ENCODE measurements around the gene USP40.

DNA sequence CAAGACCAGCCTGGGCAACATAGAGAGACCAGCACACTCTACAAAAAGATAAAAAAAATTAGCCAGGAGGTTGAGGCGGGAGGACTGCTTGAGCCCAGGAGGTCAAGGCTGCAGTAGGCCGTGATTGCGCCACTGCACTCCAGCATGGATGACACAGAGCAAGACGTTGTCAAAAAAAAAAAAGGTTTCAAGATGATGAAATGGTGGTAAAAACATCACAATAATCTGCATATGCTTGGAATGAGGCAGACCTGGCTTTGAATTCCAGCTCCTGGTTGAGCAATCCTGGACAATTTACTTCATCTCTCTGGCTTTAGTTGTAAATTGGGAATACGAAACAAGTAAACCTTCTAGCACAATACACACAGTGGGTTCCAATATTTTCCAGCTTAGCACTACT lies 24.1 kb downstream of the USP40 start:
- TF ChIP-seq, protein P1, sequence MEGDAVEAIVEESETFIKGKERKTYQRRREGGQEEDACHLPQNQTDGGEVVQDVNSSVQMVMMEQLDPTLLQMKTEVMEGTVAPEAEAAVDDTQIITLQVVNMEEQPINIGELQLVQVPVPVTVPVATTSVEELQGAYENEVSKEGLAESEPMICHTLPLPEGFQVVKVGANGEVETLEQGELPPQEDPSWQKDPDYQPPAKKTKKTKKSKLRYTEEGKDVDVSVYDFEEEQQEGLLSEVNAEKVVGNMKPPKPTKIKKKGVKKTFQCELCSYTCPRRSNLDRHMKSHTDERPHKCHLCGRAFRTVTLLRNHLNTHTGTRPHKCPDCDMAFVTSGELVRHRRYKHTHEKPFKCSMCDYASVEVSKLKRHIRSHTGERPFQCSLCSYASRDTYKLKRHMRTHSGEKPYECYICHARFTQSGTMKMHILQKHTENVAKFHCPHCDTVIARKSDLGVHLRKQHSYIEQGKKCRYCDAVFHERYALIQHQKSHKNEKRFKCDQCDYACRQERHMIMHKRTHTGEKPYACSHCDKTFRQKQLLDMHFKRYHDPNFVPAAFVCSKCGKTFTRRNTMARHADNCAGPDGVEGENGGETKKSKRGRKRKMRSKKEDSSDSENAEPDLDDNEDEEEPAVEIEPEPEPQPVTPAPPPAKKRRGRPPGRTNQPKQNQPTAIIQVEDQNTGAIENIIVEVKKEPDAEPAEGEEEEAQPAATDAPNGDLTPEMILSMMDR (IDR thresholded peaks at IDR 0.05), result no peak
- TF ChIP-seq TP53 (CRISPR knock-in tag; IDR thresholded peaks at IDR 0.05) (no peak), ZNF121 (CRISPR knock-in tag; IDR thresholded peaks at IDR 0.05) (no peak), SP1 (CRISPR knock-in tag; conservative IDR thresholded peaks at IDR 0.05) (no peak), KAT7 (CRISPR knock-in tag; IDR thresholded peaks at IDR 0.05; ENCODE audit: borderline replicate concordance) (no peak), HMGA2 (CRISPR knock-in tag; IDR thresholded peaks at IDR 0.05) (no peak)
- TF ChIP-seq, protein P2, sequence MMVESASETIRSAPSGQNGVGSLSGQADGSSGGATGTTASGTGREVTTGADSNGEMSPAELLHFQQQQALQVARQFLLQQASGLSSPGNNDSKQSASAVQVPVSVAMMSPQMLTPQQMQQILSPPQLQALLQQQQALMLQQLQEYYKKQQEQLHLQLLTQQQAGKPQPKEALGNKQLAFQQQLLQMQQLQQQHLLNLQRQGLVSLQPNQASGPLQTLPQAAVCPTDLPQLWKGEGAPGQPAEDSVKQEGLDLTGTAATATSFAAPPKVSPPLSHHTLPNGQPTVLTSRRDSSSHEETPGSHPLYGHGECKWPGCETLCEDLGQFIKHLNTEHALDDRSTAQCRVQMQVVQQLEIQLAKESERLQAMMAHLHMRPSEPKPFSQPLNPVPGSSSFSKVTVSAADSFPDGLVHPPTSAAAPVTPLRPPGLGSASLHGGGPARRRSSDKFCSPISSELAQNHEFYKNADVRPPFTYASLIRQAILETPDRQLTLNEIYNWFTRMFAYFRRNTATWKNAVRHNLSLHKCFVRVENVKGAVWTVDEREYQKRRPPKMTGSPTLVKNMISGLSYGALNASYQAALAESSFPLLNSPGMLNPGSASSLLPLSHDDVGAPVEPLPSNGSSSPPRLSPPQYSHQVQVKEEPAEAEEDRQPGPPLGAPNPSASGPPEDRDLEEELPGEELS (CRISPR knock-in tag; IDR thresholded peaks at IDR 0.05), result no peak
- TF ChIP-seq, protein P3, sequence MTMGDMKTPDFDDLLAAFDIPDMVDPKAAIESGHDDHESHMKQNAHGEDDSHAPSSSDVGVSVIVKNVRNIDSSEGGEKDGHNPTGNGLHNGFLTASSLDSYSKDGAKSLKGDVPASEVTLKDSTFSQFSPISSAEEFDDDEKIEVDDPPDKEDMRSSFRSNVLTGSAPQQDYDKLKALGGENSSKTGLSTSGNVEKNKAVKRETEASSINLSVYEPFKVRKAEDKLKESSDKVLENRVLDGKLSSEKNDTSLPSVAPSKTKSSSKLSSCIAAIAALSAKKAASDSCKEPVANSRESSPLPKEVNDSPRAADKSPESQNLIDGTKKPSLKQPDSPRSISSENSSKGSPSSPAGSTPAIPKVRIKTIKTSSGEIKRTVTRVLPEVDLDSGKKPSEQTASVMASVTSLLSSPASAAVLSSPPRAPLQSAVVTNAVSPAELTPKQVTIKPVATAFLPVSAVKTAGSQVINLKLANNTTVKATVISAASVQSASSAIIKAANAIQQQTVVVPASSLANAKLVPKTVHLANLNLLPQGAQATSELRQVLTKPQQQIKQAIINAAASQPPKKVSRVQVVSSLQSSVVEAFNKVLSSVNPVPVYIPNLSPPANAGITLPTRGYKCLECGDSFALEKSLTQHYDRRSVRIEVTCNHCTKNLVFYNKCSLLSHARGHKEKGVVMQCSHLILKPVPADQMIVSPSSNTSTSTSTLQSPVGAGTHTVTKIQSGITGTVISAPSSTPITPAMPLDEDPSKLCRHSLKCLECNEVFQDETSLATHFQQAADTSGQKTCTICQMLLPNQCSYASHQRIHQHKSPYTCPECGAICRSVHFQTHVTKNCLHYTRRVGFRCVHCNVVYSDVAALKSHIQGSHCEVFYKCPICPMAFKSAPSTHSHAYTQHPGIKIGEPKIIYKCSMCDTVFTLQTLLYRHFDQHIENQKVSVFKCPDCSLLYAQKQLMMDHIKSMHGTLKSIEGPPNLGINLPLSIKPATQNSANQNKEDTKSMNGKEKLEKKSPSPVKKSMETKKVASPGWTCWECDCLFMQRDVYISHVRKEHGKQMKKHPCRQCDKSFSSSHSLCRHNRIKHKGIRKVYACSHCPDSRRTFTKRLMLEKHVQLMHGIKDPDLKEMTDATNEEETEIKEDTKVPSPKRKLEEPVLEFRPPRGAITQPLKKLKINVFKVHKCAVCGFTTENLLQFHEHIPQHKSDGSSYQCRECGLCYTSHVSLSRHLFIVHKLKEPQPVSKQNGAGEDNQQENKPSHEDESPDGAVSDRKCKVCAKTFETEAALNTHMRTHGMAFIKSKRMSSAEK (CRISPR knock-in tag; IDR thresholded peaks at IDR 0.05; ENCODE audit: borderline replicate concordance), result no peak
- TF ChIP-seq, protein P4, sequence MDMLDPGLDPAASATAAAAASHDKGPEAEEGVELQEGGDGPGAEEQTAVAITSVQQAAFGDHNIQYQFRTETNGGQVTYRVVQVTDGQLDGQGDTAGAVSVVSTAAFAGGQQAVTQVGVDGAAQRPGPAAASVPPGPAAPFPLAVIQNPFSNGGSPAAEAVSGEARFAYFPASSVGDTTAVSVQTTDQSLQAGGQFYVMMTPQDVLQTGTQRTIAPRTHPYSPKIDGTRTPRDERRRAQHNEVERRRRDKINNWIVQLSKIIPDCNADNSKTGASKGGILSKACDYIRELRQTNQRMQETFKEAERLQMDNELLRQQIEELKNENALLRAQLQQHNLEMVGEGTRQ (CRISPR knock-in tag; IDR thresholded peaks at IDR 0.05), result no peak
- TF ChIP-seq, protein P5, sequence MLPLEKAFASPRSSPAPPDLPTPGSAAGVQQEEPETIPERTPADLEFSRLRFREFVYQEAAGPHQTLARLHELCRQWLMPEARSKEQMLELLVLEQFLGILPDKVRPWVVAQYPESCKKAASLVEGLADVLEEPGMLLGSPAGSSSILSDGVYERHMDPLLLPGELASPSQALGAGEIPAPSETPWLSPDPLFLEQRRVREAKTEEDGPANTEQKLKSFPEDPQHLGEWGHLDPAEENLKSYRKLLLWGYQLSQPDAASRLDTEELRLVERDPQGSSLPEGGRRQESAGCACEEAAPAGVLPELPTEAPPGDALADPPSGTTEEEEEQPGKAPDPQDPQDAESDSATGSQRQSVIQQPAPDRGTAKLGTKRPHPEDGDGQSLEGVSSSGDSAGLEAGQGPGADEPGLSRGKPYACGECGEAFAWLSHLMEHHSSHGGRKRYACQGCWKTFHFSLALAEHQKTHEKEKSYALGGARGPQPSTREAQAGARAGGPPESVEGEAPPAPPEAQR (CRISPR knock-in tag; IDR thresholded peaks at IDR 0.05), result no peak
- TF ChIP-seq, protein P6, sequence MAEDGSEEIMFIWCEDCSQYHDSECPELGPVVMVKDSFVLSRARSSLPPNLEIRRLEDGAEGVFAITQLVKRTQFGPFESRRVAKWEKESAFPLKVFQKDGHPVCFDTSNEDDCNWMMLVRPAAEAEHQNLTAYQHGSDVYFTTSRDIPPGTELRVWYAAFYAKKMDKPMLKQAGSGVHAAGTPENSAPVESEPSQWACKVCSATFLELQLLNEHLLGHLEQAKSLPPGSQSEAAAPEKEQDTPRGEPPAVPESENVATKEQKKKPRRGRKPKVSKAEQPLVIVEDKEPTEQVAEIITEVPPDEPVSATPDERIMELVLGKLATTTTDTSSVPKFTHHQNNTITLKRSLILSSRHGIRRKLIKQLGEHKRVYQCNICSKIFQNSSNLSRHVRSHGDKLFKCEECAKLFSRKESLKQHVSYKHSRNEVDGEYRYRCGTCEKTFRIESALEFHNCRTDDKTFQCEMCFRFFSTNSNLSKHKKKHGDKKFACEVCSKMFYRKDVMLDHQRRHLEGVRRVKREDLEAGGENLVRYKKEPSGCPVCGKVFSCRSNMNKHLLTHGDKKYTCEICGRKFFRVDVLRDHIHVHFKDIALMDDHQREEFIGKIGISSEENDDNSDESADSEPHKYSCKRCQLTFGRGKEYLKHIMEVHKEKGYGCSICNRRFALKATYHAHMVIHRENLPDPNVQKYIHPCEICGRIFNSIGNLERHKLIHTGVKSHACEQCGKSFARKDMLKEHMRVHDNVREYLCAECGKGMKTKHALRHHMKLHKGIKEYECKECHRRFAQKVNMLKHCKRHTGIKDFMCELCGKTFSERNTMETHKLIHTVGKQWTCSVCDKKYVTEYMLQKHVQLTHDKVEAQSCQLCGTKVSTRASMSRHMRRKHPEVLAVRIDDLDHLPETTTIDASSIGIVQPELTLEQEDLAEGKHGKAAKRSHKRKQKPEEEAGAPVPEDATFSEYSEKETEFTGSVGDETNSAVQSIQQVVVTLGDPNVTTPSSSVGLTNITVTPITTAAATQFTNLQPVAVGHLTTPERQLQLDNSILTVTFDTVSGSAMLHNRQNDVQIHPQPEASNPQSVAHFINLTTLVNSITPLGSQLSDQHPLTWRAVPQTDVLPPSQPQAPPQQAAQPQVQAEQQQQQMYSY (CRISPR knock-in tag; IDR thresholded peaks at IDR 0.05), result no peak
